Mucosa of rectum (tissue), 2 donors: ENCODE measurements around the gene USP10.
A peak's percentile ranks its signal among the peaks of the same experiment; 100 is the strongest.
"Not testable (repeated sequence)": the region's sequence is repeated elsewhere in the genome, so short reads cannot be mapped to it uniquely, and the experiment has no call there.

Experiments used
- H3K27ac ChIP-seq, 2 donors: one replicate each; pipeline ENCODE4 v1.7.0; 2013; ENCODE audit warnings: inconsistent platforms in 2 of 2, low read depth in 2 of 2, low read length in 2 of 2
- H3K27me3 ChIP-seq, 2 donors: one replicate each; pipeline ENCODE4 v1.7.0; 2013; ENCODE audit warnings: low read length in 2 of 2; ENCODE audit not compliant: control insufficient read depth in 2 of 2, insufficient read depth in 2 of 2
- H3K36me3 ChIP-seq, 2 donors: one replicate each; pipeline ENCODE4 v1.7.0; 2013; ENCODE audit warnings: low read length in 2 of 2; ENCODE audit not compliant: control insufficient read depth in 2 of 2, insufficient read depth in 2 of 2
- H3K4me1 ChIP-seq, 2 donors: one replicate each; pipeline ENCODE4 v1.7.0; 2013; ENCODE audit warnings: low read length in 2 of 2, mild to moderate bottlenecking in 1 of 2; ENCODE audit not compliant: control insufficient read depth in 2 of 2, insufficient read depth in 2 of 2
- H3K4me3 ChIP-seq, 2 donors: one replicate each; pipeline ENCODE4 v1.7.0; 2013; ENCODE audit warnings: low read length in 2 of 2
- H3K9ac ChIP-seq, 2 donors: one replicate each; pipeline ENCODE4 v1.7.0; 2013; ENCODE audit warnings: low read length in 2 of 2, low read depth in 1 of 2, mild to moderate bottlenecking in 1 of 2
- H3K9me3 ChIP-seq, 2 donors: one replicate each; pipeline ENCODE4 v1.7.0; 2013; ENCODE audit warnings: low read length in 2 of 2; ENCODE audit not compliant: control insufficient read depth in 2 of 2
- donor health status: healthy.
- donor health status: Normal muscosa, but diverticular disease.

USP10 gene

GRCh38 chr16:84724606-84725309 is 25.0 kb downstream of the USP10 start:
- H3K36me3 ChIP-seq: no peaks in the 10 kb centered on the region
- H3K4me1 ChIP-seq: peaks cover 23 to 31% of the 10 kb centered on the region in 2 donors
- peak overlapping the region; percentile 34 to 67 for H3K27ac ChIP-seq
- no peaks in the 10 kb centered on the region for H3K27me3 ChIP-seq
- H3K9ac ChIP-seq: no peak overlapping the region
- no peak overlapping the region for H3K4me3 ChIP-seq
- no peaks in the 10 kb centered on the region for H3K9me3 ChIP-seq

- H3K4me1 ChIP-seq: peaks cover 30 to 39% of the 10 kb centered on the region in 2 donors
- no peak overlapping the region for H3K4me3 ChIP-seq
- no peaks in the 10 kb centered on the region for H3K36me3 ChIP-seq
- peak overlapping the region in 1 of 2 donors; percentile 10 for H3K9ac ChIP-seq
- no peak overlapping the region for H3K27ac ChIP-seq
- H3K27me3 ChIP-seq: no peaks in the 10 kb centered on the region
- no peaks in the 10 kb centered on the region for H3K9me3 ChIP-seq
Observed at GRCh38 chr16:84725481-84726078, 25.8 kb downstream of the USP10 start.

- H3K27ac ChIP-seq: peak overlapping the region; percentile 25 to 74
- no peaks in the 10 kb centered on the region for H3K27me3 ChIP-seq
- no peaks in the 10 kb centered on the region for H3K9me3 ChIP-seq
- peak overlapping the region; percentile 46 to 66 for H3K4me3 ChIP-seq
- H3K4me1 ChIP-seq: peaks cover 32 to 43% of the 10 kb centered on the region in 2 donors
- no peaks in the 10 kb centered on the region for H3K36me3 ChIP-seq
- peak overlapping the region; percentile 10 to 47 for H3K9ac ChIP-seq
Observed at GRCh38 chr16:84726079-84726668, 26.4 kb downstream of the USP10 start.

- peaks cover 32 to 50% of the 10 kb centered on the region in 2 donors for H3K4me1 ChIP-seq
- H3K9ac ChIP-seq: peak overlapping the region; percentile 10 to 47
- H3K36me3 ChIP-seq: no peaks in the 10 kb centered on the region
- H3K4me3 ChIP-seq: peak overlapping the region; percentile 46 to 66
- no peaks in the 10 kb centered on the region for H3K9me3 ChIP-seq
- H3K27ac ChIP-seq: peak overlapping the region; percentile 25 to 74
- no peaks in the 10 kb centered on the region for H3K27me3 ChIP-seq
Observed at GRCh38 chr16:84726669-84727467, 27.1 kb downstream of the USP10 start.

- Histone ChIP-seq H3K27ac (no peak overlapping the region), H3K27me3 (no peaks in the 10 kb centered on the region), H3K4me1 (peaks cover 28 to 47% of the 10 kb centered on the region in 2 donors), H3K4me3 (no peak overlapping the region), H3K36me3 (peaks cover 2 to 3% of the 10 kb centered on the region in 2 donors), H3K9ac (no peak overlapping the region), H3K9me3 (no peaks in the 10 kb centered on the region)
Observed at GRCh38 chr16:84728853-84729424, 29.1 kb downstream of the USP10 start.

- Histone ChIP-seq H3K36me3 (peaks cover 3 to 5% of the 10 kb centered on the region in 2 donors), H3K9me3 (no peaks in the 10 kb centered on the region), H3K4me3 (no peak overlapping the region), H3K27ac (no peak overlapping the region), H3K27me3 (no peaks in the 10 kb centered on the region), H3K4me1 (peaks cover 22 to 40% of the 10 kb centered on the region in 2 donors), H3K9ac (peak overlapping the region in 1 of 2 donors; percentile 5)
Observed at GRCh38 chr16:84729716-84730320, 30.0 kb downstream of the USP10 start.

- Histone ChIP-seq H3K4me1 (peaks cover 27 to 40% of the 10 kb centered on the region in 2 donors), H3K9ac (no peak overlapping the region), H3K27me3 (no peaks in the 10 kb centered on the region), H3K4me3 (no peak overlapping the region), H3K27ac (peak overlapping the region in 1 of 2 donors; percentile 20), H3K9me3 (no peaks in the 10 kb centered on the region), H3K36me3 (peaks cover 3 to 5% of the 10 kb centered on the region in 2 donors)
Observed at GRCh38 chr16:84730406-84731106, 30.8 kb downstream of the USP10 start.

GRCh38 chr16:84732332-84732673 is 32.5 kb downstream of the USP10 start:
- peaks cover 28 to 43% of the 10 kb centered on the region in 2 donors for H3K4me1 ChIP-seq
- H3K36me3 ChIP-seq, H3K27ac ChIP-seq, H3K4me3 ChIP-seq, H3K9me3 ChIP-seq, H3K27me3 ChIP-seq, H3K9ac ChIP-seq: not testable (repeated sequence)

- Histone ChIP-seq H3K4me1 (peaks cover 33 to 48% of the 10 kb centered on the region in 2 donors), H3K36me3 (peaks cover 3 to 5% of the 10 kb centered on the region in 2 donors)
Observed at GRCh38 chr16:84732674-84733352, 33.0 kb downstream of the USP10 start.

More at GRCh38 chr16:84732674-84733352, 33.0 kb downstream of the USP10 start:
- no peaks in the 10 kb centered on the region for H3K27me3 ChIP-seq
- H3K9me3 ChIP-seq: no peaks in the 10 kb centered on the region
- no peak overlapping the region for H3K4me3 ChIP-seq
- no peak overlapping the region for H3K27ac ChIP-seq
- no peak overlapping the region for H3K9ac ChIP-seq
